ENCODE results near the gene ELP1. TPM values are rescaled to one million over a fixed set of nuclear protein-coding genes. Genes with fewer than 3 reads are reported as not detected.

The ELP1 gene
- total RNA-seq, 1 donor from 2014 or later = 51.8 TPM

DNA sequence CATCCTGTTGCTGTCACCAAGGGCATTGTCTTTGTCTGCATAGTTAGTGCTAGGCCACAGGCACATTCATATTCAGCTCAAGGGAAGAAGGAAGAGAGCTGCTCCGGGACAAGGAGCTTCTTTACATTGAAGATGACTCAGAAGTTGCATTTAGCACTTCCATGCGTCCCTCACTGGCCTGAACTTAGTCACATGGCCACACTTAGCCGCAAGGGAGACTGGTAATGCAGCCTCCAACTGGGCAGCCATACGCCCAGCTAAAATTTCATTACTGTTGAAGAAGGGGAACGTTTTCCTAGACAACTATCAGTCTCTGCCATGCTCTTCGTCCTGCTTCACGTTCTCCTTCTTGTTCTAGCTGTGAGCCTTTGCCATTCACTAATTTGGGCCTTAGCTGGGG is 98.1 kb downstream of the ELP1 start:
- no peak for FAIRE-seq
- no peak for DNase-seq (ENCODE audit: low spot score in 2 of 2)

DNA sequence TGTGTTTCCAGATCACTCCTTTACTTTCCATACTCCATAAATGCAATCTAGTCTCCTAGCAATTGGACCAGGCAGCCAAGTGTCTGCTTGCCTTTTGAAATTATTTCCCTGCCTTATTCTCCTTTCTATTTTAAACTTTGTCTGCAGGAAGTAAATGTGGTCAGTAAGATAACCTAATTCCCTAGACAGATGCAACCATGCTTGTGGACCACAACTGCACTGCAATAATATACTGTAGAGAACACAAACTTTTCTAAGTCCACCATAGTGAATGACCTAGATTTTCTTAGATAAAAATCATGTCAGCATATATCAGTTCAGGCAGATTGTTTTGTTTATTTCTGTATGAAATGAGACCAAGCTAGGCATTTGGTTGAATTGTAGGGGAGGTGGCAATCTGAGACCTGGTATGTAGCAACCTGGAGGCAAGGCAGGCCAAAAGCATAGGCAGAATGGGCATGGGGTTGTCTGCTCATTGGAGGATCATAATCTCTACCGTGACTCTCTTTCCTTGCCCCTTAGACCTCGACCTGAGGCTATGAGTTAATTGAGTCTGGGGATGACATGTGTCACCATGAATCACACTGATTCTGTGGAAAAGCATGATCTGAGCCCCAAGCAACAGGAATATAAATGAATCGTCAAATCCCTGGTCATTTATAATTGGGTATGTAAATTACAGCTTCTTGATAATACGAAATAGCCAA is 98.8 kb downstream of the ELP1 start:
- no peak for FAIRE-seq
- no peak for DNase-seq (ENCODE audit: low spot score in 2 of 2)

DNA sequence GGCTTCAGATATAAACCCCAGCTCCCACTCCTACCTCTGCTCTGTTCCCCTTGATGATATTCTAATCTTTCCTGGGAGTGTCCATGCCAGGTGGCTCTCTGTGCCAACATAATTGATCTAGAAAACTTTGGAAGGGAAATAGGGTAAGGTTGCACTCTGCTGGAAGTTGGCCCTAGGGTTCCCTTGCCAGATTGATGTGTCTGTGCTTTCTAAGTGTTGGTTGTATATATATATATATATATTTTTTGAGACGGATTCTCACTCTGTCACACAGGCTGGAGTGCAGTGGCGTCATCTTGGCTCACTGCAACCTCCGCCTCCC is 101.8 kb downstream of the ELP1 start:
- no peak for DNase-seq (ENCODE audit: low spot score in 2 of 2)
- FAIRE-seq = no peak

DNA sequence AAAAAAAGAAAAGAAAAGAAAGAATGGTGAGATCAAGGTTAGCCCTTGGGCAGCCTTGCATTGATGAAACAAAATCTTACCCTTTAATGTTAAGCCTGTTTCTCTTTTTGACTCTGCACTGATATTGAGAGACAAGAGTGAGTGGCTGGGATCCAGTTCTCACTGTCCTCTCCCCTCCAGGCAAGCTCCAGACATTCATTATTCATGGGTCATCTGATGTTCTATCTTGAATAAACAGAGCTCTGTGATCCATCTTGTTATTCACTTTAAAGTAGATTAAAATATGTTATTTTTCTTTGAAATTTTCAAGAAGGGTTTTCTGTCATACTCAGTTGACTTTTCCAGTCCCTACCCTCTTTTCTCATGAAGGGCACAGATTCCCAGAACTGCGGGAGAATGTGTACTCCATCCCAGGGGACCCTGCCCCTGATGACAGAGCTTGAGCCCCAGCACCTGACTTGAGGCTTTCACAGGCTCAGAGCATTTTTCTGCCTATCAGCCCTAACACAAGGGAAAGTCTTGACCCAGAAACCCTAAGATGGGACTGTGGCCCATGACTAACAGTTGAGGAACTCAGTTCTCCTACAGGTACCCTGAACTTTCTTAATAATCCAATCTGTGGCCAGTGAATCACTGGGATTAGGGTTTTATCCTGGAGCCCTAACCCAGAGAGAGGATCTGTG is 102.3 kb downstream of the ELP1 start:
- FAIRE-seq = no peak
- DNase-seq (ENCODE audit: low spot score in 2 of 2) = no peak

DNA sequence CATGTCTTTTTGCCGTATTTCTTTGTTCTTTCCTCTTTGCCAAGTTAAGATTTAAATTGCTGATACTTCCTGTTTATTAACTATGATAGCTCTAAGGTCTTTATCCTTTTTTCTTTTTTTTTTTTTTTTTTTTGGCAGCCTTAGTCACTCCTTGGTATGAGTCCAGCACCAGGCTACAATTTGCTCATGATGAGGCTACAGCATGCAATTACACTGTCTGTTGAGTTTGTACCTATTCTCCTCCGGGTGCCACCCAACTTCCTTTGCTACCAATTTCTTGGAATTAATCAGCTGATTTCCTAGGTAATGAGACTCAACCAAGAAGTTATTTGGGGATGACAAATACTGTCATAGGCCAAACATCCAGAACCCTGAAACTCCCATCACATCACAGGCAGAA is 103.7 kb downstream of the ELP1 start:
- DNase-seq (ENCODE audit: low spot score in 2 of 2) (no peak), FAIRE-seq (no peak)

DNA sequence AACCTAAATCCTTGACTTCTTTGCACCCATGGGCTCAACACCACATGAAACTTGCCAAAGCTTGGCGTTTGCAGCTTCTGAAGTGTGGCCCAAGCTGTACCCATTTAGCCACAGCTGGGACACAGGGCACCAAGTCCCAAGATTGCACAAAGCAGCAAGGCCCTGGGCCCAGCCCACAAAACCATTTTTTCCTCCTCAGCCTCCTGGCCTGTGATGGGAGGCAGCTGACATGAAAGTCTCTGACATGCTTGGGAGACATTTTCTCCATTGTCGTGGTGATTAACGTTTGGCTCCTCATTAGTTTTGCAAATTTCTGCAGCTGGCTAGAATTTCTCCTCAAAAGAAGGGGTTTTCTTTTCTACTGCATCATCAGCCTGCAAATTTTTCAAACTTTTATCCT is 110.1 kb downstream of the ELP1 start:
- no peak for DNase-seq (ENCODE audit: low spot score in 2 of 2)
- no peak for FAIRE-seq

Small RNA genes within 50 kb of the gene (small RNA-seq; reads per million reads assigned to genes)
- not detected for gene AL359692.1

Other genes with a start within 250 kb of the ELP1 start
- not detected for gene ACTL7B, start 78.1 kb downstream of the ELP1 start, total RNA-seq
- gene ACTL7A, start 71.9 kb downstream of the ELP1 start, total RNA-seq = not detected
- gene ABITRAM, start 276 bp upstream of the ELP1 start, total RNA-seq = 6.5 TPM
- 7.3 TPM for gene CTNNAL1, start 79.4 kb upstream of the ELP1 start, total RNA-seq
- gene TMEM245, start 185.8 kb upstream of the ELP1 start, total RNA-seq = 67.3 TPM
- gene FRRS1L, start 233.1 kb upstream of the ELP1 start, total RNA-seq = 66.9 TPM

Measured in frontal cortex (tissue), 4 donors.